HG03439 (cell line): ENCODE measurements around the gene C10orf71.

Experiments
- ATAC-seq: cut with Tn5 transposase; IDR thresholded peaks from one replicate; pipeline ENCODE4 v1.9.1; 2021; ENCODE audit warnings: mild to moderate bottlenecking, moderate library complexity; ENCODE audit not compliant: unreplicated experiment

C10orf71 gene

GRCh38 chr10:49330127-49330665 is 31.2 kb downstream of the C10orf71 start:
- ATAC-seq, result no peak

DNA sequence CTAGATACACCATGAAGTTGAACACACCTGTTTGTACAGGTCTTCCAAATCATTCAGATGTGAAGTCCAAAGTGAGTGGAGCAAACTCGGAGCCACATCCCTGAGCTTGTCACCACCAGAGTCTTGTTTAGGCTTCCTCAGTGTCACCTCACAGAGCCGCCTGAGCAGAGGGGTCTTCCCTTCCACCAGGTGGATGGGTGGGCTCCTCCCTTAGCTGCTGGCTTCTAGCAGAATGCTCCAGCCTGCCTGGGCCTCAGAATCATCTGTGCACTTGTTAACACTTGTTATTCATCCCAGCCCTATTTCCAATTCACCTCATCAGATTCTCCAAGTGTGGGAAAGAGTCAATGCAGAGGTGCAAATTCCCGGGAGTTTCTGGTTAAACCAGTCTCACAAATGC is 32.5 kb downstream of the C10orf71 start:
- no peak for ATAC-seq

DNA sequence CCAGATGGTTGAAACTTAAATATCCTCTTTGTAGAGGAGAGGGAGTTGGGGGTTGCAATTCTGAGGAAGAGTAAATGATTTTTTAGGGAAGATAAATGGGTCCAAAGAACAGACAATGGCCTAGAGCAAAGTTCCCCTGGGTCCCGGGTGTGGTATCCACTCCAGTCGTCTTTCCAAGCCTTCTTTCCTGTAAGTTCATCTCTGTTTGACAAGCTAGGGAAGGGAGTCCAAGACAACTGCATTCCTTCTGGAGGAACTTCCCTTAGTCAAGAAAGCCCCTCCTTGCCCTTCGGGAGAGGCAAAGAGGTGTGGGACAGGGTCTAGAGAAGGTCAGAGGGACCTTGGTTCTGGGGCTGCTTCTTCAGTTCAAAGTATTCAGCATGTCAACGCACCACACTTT is 33.4 kb downstream of the C10orf71 start:
- no peak for ATAC-seq

DNA sequence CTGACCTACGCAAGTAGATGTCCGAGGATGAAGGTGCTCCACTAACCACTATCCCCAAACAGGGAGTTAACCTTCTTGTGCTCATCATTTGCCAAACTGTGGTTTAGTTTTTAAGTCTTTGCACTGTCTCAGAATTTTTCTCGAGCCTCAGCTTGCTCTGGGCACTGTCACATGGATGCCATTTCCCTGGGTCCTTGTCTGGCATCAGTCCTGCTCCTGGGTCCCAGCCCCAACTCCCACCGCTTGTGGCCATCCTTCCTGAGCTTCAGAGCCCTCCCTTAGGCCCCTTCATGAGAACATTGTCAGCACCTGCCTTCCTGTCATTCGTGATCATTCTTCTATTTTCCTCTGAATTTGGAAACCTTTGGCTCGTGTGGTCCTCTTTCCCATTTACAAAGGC is 33.8 kb downstream of the C10orf71 start:
- no peak for ATAC-seq

DNA sequence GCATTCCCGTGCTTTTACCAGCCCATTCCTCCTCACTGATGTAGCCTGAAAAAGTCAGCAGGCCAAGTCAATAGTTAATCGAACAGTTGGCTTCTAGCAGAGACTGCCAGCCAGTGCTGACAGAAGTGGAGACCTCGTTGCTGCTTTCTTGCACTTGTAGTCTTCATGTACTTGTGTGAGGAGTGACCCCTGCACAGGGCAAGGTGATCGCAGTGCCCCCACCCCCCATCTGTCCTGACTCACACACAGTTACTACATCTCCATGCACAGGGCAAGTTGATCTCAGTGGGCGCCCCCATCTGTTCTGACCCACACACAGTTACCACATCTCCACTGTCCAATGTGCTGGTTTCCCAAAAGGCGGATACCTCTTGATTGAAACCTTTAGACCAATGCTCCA is 34.2 kb downstream of the C10orf71 start:
- no peak for ATAC-seq

DNA sequence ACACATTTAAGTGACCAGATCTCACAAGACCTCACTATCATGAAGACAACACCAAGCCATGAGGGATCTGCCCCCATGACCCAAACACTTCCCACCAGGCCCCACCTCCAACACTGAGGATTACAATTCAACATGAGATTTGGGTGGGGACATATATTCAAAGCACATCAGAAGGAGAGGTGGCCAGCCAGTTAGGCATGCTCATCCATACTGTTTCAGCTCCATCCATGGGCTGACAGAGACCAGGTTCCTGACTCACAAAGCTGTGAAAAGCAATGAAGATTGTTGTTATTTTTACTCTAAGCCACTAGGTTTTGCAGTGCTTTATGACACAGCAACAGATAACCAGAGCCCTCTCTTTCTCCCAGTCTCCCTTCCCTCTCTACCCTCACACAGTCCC is 36.0 kb downstream of the C10orf71 start:
- ATAC-seq, result no peak

DNA sequence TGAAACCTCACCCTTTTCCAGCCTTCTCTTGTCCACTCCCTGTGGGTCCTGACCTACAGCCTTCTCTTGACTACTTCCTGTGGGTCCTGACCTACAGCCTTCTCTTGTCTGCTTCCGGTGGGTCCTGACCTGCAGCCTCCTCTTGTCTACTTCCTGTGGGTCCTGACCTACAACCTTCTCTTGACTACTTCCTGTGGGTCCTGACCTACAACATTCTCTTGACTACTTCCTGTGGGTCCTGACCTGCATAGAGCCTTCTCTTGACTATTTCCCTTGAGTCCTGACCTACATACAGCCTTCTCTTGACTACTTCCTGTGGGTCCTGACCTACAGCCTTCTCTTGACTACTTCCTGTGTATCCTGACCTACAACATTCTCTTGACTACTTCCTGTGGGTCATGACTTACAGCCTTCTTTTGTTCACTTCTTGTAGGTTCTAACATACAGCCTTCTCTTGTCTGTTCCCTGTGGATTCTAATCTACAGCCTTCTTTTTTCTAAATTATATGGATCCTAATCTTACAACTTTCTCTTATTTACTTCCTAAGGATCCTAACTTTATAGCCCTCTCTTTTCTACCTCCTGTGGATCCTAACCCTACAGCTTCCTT is 36.5 kb downstream of the C10orf71 start:
- no peak for ATAC-seq

DNA sequence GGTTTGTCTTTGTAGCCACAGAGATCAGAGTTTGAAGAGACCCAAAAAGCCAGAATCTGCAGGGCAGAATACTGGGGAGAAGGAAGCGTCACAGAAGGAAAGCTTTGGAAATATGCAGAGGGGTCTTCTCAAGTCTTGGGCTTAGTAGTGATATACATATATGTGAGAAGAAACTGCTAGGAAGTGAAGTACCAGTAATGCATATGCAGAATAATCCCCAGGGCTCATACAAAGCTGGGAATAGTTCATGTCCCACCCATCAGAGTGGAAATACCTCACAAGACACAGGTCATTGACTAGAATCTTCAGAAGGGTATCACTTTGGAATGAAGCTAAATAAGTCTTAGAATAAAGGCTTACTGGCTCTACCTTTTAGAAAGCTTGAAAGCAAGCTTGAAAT is 39.6 kb downstream of the C10orf71 start:
- ATAC-seq, result no peak

DNA sequence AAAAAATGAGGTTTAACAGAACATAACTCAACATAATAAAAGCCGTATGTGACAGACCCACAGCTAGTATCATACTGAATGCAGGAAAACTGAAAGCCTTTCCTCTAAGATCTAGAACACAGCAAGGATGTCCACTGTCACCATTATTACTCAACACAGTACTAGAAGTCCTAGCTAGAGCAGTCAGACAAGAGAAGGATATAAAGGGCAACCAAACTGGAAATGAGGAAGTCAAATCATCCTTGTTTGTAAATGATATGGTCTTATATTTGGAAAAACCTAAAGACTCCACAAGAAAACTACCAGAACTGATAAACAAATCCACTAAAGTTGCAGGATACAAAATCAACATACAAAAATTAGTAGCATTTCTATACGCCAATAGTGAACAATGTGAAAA is 45.9 kb downstream of the C10orf71 start:
- no peak for ATAC-seq

GRCh38 chr10:49347342-49347741 is 48.4 kb downstream of the C10orf71 start:
- no peak for ATAC-seq

- ATAC-seq, result no peak
These were observed 48.9 kb downstream of the C10orf71 start for GRCh38 chr10:49347827-49348226.

DNA sequence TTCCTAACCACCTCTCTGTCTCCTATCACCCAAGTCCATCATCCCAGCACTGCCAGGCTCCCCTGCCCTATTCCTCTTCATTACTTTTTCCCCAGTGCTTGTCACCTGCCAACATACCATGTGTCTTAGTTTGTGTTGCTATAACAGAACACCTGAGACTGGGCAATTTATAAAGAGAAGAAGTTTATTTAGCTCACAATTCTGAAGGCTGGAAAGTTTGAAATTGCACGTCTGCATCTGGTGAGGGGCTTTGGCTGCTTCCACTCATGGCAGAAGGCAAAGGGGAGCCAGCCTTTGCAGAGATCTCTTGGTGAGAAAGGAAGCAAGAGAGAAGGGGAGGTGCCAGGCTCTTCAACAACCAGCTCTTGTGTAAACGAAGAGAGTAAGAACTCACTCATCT is 49.6 kb downstream of the C10orf71 start:
- ATAC-seq, result no peak

DNA sequence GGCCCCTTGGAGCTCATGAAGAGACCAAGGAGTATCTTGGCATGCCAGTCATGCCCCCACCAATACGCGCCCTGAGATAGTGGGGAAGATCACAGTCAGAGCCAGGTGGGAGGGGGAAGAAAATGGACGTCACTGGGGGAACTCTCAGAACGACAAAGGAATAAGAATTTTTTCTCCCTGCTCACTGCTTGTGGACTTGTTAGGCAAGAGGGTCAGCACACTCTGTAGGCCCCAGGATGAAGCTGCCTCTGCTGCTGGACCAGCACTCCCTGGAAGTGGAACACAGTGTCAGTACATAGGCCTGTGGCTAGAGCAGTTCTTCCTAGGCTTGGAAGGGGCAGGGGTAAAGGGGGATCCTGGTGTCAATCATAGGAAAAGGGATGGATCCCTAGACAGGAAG is 50.4 kb downstream of the C10orf71 start:
- no peak for ATAC-seq

DNA sequence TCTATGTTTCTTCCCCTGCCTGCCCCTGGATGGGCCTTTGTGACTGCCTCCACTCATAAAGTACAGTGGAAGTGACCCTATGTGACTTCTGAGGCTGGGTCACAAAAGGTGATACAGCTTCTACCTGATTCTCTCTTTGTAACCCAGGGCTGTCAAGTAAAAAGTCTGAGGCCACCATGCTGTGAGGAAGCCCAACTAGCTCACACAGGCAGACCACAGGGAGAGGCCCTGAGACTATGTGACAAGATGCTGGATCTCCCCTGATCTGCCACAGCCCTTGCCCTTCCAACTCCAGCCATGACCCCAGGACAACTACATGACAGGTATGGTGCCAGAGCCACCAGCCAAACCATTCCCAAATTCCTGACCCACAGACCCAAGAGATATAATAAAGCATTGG is 51.2 kb downstream of the C10orf71 start:
- ATAC-seq, result no peak

DNA sequence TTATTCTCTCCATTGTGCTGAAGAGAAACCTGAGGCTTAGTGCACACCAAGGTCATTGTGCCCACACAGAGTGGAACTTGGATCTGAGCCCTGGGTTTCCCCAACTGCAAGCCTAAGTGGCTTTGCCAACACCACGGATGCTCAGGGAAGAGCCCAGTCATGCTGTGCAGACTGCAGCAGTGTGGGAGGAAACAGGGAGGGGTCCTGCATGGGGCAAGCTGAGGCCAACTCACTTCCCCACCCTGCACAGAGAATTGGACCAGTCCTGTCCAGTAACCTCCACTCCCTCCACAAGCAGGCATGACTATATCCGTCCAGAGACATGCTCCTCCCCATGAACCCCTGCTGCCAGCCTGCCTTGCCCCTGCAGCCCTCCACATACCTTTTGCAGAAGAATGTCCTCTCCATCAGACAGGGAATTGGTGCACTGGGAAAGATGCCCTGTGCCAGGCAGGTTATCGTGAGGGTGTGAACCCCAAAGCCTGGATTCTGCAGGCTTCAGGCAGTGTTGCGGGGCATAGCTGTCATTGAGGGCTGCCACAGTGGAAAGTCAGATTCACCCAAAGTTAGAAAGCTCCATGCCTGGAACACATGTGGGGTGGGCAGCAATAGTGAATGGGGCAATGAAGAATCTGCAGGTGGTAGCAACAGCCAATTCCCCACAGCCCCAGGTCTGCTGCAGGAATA is 52.0 kb downstream of the C10orf71 start:
- no peak for ATAC-seq

DNA sequence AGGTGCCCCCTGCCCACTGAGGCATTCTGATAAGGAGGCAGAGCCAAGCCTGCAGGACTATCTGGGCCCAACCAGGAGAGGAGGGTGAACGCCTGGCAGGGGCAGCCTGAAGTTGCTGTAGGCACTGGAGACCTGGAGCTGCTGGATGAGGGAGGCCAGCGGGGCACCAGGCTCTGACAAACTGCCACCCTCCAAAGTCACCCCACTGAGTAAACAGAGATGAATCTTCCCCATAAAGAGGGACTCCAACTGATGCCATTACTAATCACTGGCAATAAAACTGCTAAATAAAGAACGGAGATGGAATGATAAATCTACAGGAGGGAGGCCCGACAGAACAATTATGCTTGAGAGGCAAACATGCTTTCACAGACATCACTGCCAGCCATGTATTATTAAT is 52.7 kb downstream of the C10orf71 start:
- no peak for ATAC-seq

- no peak for ATAC-seq
These were observed 53.4 kb downstream of the C10orf71 start for GRCh38 chr10:49352323-49352722.

GRCh38 chr10:49353026-49353894 is 54.3 kb downstream of the C10orf71 start:
- no peak for ATAC-seq

- no peak for ATAC-seq
These were observed 55.1 kb downstream of the C10orf71 start for GRCh38 chr10:49353895-49354566.

- ATAC-seq, result no peak
These were observed 55.6 kb downstream of the C10orf71 start for GRCh38 chr10:49354593-49354992.

- ATAC-seq, result no peak
These were observed 56.3 kb downstream of the C10orf71 start for GRCh38 chr10:49355221-49355620.
